ENCODE results near the gene RERE.

Gene RERE

DNA sequence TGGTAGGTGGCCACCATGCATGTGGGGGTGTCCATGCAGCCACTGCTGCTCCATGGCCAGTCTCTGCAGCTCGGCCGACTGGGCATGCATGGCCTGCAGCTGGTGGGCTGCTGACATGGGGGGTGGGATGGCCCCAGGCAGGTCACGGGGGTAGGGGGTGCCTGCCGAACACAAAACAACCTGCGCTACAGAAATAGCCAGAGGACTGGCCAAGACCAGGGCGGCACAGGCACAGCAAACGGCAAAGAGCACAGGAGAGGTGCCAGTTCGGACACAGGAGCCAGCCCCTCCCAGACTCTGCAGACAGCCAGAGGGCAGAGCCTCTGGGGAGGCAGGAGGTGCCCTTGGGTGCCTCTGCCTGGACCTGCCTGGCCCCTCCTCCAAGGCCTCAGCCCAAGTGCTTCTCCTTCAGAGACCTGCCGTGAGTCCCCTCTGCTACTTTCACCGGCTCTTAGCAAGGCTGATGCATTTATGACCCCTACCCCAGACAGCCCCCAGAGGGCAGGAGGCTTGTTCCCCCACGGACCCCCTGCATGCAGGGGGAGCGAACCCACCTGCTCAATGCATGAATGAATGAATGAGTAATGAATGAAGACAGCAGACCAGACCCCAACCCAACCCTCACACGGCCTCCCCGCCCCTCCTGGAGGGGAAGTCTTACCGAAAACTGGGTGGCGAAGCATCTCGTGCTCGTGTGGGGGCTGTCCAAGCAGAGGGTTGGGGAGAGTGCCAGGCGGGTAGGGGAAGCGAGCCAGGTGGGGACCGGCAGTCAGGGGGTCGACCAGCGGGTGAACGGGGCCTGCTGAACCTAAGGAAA is 461.8 kb downstream of the RERE start:
- no peak for DNase-seq

GRCh38 chr1:8354038-8354437 is 463.4 kb downstream of the RERE start:
- no peak for DNase-seq

DNA sequence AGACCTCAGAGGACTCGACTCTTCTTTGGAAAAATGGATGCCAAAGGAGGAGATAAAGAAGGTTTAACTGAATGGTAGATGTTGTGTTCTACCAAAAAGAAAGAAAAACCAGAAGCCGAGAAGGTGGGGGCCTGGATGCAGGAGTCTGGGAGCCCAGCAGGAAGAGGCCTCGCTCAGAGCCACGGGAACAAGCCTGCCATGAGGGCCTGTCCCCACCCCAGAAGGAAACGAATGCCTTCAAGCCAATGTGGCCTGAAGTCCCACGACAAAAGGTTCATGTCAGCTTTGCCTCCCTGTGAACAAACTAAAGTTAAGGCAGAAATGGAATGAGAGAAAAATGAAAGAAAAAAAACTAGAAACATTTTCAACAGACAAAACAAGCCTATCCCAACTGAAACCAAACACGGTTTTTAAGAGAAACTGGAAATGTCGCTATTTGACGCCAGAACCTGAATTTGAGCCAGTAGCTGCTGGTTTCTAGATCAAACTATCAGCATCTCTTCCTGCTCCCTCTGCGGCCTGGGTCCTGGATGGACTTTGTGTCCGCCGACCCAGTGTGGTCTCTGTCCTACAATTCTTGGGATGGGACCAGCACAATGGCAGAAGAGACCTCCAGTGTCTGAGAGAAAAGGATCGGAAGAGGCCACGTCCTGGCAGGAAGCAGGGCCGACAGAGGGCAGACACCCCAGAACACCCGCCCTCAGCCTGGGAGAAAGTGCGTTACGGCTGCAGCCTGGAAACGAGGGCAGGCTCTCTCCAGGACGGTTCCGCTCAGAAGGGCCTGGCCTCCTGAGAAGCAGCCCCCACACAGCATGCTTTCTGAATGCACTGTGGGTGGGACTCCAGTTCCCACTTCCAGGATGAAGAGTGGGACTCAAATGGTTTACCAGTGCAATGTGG is 464.3 kb downstream of the RERE start:
- DNase-seq = no peak

GRCh38 chr1:8352471-8352845 is 465.0 kb downstream of the RERE start:
- DNase-seq = no peak

GRCh38 chr1:8351693-8352470 is 465.6 kb downstream of the RERE start:
- no peak for DNase-seq

DNA sequence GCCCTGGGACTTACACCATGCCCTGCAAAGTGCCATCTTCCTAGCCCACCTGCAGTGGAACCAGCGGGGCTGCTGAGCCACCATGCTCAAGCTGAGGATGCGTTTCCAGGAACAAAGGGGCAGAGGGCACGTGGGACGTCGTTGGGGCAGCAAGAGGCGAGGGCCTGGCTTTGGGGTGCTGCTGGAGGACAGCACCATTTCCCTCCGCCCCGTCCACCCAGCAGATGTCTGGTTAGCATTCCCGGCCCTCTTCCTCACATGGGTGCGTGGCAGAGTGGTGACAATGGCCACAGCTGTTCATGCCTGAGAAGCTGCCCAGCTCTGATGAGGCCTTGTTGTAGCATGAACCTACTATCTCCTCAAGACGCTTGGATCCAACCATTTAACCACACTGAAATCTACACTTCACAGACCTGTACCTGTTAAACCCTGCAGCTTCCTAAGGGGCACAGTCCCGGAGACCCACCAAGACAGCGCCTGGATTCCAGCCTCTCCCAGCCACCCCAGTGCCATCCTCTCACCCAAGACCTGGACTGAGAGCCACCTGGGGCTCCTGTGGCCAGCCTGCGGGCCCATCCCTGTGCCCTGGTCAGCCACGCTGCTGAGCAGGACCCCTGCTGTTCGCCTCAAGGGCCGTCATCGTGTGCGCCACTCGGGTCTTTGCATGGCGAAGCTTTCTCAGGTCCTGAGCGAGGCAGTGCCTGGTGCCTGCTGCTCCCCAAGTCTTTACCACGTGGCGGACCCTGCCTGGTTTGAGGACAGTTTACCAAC is 466.3 kb downstream of the RERE start:
- DNase-seq = no peak

- DNase-seq = no peak
Observed at GRCh38 chr1:8349961-8350360, 467.5 kb downstream of the RERE start.

DNA sequence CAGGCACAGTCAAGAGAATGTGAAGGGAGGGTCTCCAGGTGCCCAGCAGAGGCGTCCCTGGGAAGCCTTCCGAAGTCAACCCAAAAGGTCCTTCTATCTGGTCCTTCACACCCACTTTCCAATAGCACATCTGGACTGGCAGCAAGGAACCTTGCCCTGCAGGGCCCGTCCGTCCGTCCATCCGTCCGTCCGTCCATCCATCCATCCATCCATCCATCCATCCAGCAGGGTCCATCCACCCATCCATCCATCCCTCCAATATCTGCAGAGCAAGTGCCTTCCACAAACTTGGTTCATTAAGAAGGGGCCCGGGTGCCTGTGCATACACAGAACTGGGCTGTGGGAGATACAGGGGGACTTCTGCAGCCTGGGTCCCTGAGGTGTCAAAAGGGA is 468.0 kb downstream of the RERE start:
- no peak for DNase-seq

DNA sequence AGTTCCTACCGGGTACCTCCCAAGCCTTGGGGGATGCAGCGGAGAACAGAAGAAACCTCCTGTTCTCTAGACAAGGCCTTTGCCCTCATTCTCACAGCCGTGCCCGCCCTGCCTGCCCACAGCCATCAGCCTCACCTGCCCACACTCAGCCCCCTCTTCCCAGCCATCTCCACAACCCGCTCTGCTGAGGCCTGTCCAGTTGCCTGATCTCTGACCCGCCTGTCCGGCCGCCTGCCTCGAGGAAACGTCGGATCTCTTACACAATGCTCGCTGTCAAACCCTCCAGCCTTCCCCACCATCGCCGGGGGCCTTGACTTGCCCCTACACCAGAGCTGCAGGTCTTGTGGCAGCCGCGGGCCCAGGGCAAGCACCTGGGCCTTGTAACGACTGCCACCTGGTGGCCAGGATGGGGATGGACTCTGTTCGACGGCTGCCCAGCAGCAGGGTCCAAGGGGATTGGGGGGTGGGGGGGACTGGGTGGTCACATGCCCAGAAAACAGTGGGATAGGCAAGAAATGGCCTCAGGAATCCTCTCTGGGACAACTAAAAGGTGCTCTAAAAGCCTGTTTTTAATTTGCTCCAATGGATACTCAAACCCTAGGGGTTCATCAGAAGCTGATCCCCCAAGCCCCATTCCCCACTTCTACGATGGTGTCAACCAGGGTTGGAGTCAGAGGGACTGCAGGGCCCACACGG is 468.5 kb downstream of the RERE start:
- DNase-seq = peak; percentile 66 to 71

DNA sequence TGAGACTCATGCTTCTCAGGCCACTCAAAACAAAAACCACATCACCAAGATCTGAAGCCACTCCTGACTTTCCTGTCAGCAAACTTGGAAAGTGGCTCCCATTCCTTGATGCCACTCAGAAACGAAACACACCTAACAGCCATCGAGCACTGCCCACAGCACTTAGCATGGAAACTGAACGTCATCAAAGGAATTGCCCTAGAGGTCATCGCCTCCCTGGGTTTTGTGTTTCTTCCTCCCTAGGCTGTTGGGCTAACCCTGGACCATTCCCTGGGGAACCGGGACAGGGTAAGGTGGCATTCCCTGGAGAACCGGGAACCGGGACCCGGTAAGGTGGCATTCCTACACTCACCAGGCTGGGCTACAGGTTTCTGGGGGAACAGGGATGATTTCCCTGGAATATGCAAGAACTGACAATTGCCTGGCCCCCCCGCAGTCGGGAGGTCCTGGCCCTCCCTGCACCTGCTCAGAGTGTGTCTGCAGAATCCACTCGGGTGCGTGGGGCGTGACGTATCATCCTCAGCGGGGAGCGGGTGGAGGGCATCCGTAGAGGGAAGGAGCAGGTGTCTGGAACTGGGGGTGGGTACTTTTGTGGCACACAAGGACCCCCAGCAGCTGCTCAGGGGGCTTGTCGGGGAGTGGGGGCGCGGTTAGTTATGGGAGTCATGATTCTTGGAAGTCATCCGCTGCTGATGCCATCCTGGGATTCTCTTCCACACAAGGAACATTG is 469.2 kb downstream of the RERE start:
- DNase-seq = no peak

DNA sequence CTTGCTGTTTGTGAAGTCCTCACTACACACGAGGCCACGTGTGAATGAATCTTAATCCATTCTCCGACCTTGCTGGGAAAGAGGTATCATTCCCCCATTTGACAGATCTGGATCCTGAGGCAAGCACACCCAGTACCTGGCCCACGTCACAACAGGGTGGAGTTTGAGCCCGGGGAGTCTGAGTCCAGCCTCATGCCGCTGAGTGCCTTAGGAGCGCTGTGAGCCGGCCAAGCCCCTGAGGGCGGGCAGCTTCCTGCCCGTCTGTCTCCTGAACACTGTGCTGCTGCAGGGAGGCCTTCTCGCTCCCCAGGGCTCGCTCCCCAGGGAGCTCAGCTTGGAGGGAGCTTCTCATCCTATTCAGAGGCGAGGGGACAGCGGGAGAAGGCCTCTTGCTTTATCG is 469.8 kb downstream of the RERE start:
- DNase-seq = no peak

DNA sequence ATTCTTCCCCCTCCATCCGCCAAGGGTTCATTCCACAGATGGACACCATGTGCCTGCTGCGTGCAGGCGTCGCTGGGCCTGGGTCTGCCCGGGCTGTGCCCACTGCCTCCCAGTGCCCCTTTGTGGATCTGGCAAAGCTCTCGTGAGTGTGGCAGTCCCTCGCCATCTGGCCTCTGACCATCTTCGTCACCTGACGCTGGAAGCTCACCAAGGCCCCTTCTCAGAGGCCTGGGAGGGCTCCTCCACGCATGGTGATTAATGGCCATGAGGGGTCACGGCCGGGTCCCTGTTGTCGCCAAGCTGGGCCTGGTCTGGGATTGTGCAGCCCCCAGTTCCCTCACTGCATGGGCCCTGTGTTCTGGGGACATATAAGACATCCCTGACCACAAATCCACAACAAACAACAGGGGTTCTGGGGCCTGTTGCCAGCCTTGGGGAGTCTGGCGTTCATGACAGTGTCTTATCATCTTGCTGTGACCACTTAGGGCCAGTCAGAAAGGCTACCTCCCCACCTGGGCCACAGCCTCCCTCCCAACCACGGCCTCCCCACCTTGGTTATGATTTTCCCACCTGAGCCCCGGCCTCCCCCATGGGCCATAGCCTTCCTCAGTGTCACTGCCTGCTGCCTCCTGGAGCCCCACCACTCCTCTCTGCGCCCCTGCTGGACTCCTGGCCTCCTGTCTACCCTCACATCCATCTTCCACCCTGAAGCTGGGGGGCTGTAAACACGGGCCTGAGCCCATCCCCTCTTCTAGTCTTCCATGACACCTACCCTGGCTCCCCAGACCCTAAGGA is 471.6 kb downstream of the RERE start:
- DNase-seq = no peak

- no peak for DNase-seq
Observed at GRCh38 chr1:8344893-8345507, 472.4 kb downstream of the RERE start.

DNA sequence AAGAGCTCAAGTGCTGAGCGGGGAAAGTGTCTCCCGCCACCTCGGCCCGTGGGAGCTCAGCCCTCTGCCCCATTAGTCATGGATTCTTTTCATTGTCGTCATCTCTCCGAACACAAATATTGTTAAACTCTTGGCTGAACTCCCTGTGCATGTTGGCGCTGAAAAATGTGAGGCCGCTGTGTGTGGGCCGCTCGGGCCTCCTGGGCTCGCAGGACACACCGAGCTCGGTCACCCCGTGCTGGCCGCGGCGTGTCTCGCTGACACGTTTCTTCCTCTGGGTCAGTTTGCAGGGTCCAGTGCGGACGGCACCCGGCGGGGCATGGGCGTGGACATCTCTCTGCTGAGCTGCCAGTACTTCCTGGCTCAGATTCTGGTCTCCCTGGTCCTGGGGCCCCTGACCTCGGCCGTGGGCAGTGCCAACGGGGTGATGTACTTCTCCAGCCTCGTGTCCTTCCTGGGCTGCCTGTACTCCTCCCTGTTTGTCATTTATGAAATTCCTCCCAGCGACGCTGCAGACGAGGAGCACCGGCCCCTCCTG is 473.9 kb downstream of the RERE start:
- no peak for DNase-seq

DNA sequence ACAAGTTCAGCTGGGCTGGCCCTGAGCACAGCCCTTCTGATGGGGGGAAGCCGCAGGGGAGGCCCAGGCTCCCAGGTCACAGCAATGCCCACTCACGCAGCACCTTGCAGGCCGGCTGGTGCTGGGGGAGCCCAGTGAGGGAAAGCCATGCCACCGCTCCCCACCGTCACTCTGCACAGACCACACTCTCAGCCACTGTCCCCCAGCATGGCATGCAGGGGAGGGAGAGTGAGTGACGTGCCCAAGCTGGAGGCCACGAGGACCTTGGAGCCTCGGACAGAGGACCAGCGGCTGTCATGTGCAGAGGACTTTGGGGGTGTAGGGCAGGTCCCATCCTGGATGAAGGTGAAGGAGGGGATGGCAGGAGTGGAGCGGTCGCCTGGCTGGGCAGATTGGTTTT is 474.4 kb downstream of the RERE start:
- DNase-seq = no peak

DNA sequence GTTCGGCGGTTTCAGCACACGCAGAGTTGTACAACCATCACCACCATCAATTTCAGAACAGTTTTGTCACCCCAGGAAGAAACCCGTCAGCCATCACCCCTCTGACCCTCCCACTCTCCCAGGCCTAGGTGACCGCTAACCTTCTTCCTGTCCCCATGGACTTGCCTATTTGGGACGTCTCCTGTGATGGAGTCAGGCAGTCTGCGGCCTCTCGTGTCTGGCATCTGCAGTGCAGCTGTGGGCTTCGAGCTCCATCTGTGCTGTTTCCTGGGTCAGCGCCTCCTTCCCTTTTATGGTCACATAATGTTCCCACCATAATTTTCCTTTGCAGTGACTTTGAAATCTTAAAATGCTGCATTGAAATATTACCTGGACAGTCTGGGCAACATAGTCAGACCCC is 475.1 kb downstream of the RERE start:
- DNase-seq = no peak

DNA sequence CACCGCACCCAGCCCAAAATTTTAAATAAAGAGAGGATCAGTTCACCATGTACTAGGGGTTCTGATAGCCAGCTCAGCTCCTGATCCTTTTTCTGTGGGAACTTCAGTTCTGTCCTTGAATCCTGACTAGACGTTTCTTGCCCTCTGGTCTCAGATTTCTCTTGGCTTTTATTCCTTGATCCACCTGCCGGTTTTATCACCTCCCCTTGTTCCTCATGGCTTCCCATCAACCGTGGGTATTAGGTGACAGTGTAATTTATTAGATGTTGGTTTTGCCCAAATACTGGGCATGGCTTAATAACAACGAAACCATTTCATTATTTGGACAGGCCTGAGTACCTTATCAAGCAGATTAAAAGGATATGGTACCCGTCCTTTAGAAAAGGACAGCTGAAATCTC is 477.0 kb downstream of the RERE start:
- DNase-seq = no peak

DNA sequence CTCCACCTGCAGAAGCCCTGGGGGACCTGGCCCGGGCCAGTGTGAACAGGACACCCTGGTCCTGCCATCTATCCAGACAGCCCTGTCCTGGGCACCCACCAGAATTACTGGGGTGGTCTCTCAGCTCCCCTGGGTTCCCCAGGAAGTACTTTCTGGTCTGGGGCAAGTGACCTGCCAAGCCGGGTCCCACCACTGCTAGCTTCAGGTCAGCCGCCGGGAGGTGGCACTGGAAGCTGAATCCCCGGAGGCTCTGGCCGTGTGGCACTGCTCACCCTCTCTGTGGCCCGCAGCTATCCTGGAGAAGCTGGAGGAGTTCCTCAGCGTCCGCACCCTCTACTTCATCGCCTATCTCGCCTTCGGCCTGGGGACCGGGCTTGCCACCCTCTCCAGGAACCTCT is 478.2 kb downstream of the RERE start:
- no peak for DNase-seq

GRCh38 chr1:8338526-8339202 is 478.8 kb downstream of the RERE start:
- no peak for DNase-seq
